Activated CD4-positive, alpha-beta T cell treated with anti-CD3 and anti-CD28 coated beads, Interleukin-2, amount 10 ng/mL, durations not matched to agents 24 days and 14 days (primary cell): Measurements from ENCODE around the gene IMPDH1. TPM values are rescaled to one million over a fixed set of nuclear protein-coding genes. Genes with fewer than 3 reads are reported as not detected.

ENCODE experiments used
- DNase-seq: peaks from one replicate; pipeline ENCODE4 v3.0.0; 2022
- H3K27ac Mint-ChIP-seq: one replicate; pipeline ENCODE4 v1.8.0; 2022; ENCODE audit warnings: mild to moderate bottlenecking, mixed read lengths
- H3K27me3 Mint-ChIP-seq: one replicate; pipeline ENCODE4 v1.8.0; 2022; ENCODE audit warnings: mixed read lengths
- H3K36me3 Mint-ChIP-seq: one replicate; pipeline ENCODE4 v1.8.0; 2022; ENCODE audit warnings: low read depth, mild to moderate bottlenecking, mixed read lengths
- H3K4me1 Mint-ChIP-seq: one replicate; pipeline ENCODE4 v1.8.0; 2021; ENCODE audit warnings: mixed read lengths
- H3K4me3 Mint-ChIP-seq: one replicate; pipeline ENCODE4 v1.8.0; 2022; ENCODE audit warnings: mild to moderate bottlenecking, moderate library complexity, mixed read lengths
- H3K9me3 Mint-ChIP-seq: one replicate; pipeline ENCODE4 v1.8.0; 2021; ENCODE audit warnings: mixed read lengths
- intact Hi-C: fragments of 100-400 bp; cut with micrococcal nuclease; formaldehyde crosslinking; loops from one replicate; pipeline ENCODE4 v1.15.1; 2023
- total RNA-seq: library from RNA; stranded (reverse); gene quantifications from 2 replicates; pipeline ENCODE4 v1.2.3, GENCODE V29; 2022

IMPDH1 gene
- total RNA-seq, 1 donor from 2014 or later = 105 TPM

GRCh38 chr7:128394904-128395496 is 14.8 kb downstream of the IMPDH1 start:
- DNase-seq = no peak
- no peaks in the 10 kb centered on the region for H3K9me3 Mint-ChIP-seq
- no peak overlapping the region for H3K4me3 Mint-ChIP-seq
- no peaks in the 10 kb centered on the region for H3K4me1 Mint-ChIP-seq
- no peak overlapping the region for H3K27ac Mint-ChIP-seq
- intact Hi-C loops = no loop called here
- H3K36me3 Mint-ChIP-seq = peaks cover 33% of the 10 kb centered on the region
- no peaks in the 10 kb centered on the region for H3K27me3 Mint-ChIP-seq

GRCh38 chr7:128393526-128394330 is 16.1 kb downstream of the IMPDH1 start:
- intact Hi-C loops = no loop called here
- H3K36me3 Mint-ChIP-seq = peaks cover 32% of the 10 kb centered on the region
- H3K27me3 Mint-ChIP-seq = no peaks in the 10 kb centered on the region
- H3K9me3 Mint-ChIP-seq = no peaks in the 10 kb centered on the region
- DNase-seq = no peak
- no peak overlapping the region for H3K4me3 Mint-ChIP-seq
- no peak overlapping the region for H3K27ac Mint-ChIP-seq
- no peaks in the 10 kb centered on the region for H3K4me1 Mint-ChIP-seq

- Mint-ChIP-seq H3K27ac (no peak overlapping the region), H3K27me3 (no peaks in the 10 kb centered on the region), H3K4me3 (no peak overlapping the region), H3K36me3 (peaks cover 25% of the 10 kb centered on the region), H3K9me3 (no peaks in the 10 kb centered on the region), H3K4me1 (no peaks in the 10 kb centered on the region)
- no peak for DNase-seq
- intact Hi-C loops = no loop called here
Observed at GRCh38 chr7:128392446-128393327, 17.1 kb downstream of the IMPDH1 start.

- intact Hi-C loops = no loop called here
- Mint-ChIP-seq H3K9me3 (no peaks in the 10 kb centered on the region), H3K27ac (no peak overlapping the region)
Observed at GRCh38 chr7:128391805-128392204, 18.0 kb downstream of the IMPDH1 start.

GRCh38 chr7:128390871-128391565 is 18.8 kb downstream of the IMPDH1 start:
- intact Hi-C loops = no loop called here
- Mint-ChIP-seq H3K36me3 (peaks cover 10% of the 10 kb centered on the region), H3K9me3 (no peaks in the 10 kb centered on the region), H3K4me1 (no peaks in the 10 kb centered on the region), H3K4me3 (no peak overlapping the region), H3K27ac (no peak overlapping the region), H3K27me3 (no peaks in the 10 kb centered on the region)
- no peak for DNase-seq

More at GRCh38 chr7:128391805-128392204, 18.0 kb downstream of the IMPDH1 start:
- no peak for DNase-seq
- no peak overlapping the region for H3K4me3 Mint-ChIP-seq
- no peaks in the 10 kb centered on the region for H3K4me1 Mint-ChIP-seq
- H3K36me3 Mint-ChIP-seq = peaks cover 16% of the 10 kb centered on the region
- no peaks in the 10 kb centered on the region for H3K27me3 Mint-ChIP-seq

- H3K27ac Mint-ChIP-seq = no peak overlapping the region
- H3K9me3 Mint-ChIP-seq = no peaks in the 10 kb centered on the region
- no peak overlapping the region for H3K4me3 Mint-ChIP-seq
- peaks cover 10% of the 10 kb centered on the region for H3K36me3 Mint-ChIP-seq
- no peaks in the 10 kb centered on the region for H3K4me1 Mint-ChIP-seq
- DNase-seq = no peak
- intact Hi-C loops = no loop called here
- H3K27me3 Mint-ChIP-seq = peaks cover 3% of the 10 kb centered on the region
Observed at GRCh38 chr7:128389618-128390329, 20.0 kb downstream of the IMPDH1 start.

GRCh38 chr7:128389085-128389617 is 20.6 kb downstream of the IMPDH1 start:
- no peak for DNase-seq
- Mint-ChIP-seq H3K4me3 (no peak overlapping the region), H3K36me3 (peaks cover 8% of the 10 kb centered on the region), H3K27ac (no peak overlapping the region), H3K27me3 (peaks cover 3% of the 10 kb centered on the region), H3K9me3 (no peaks in the 10 kb centered on the region), H3K4me1 (no peaks in the 10 kb centered on the region)
- intact Hi-C loops = no loop called here

GRCh38 chr7:128388145-128388485 is 21.7 kb downstream of the IMPDH1 start:
- peaks cover 3% of the 10 kb centered on the region for H3K27me3 Mint-ChIP-seq
- H3K4me3 Mint-ChIP-seq = no peak overlapping the region
- DNase-seq = no peak
- intact Hi-C loops = no loop called here
- H3K27ac Mint-ChIP-seq = no peak overlapping the region
- peaks cover 5% of the 10 kb centered on the region for H3K36me3 Mint-ChIP-seq
- H3K9me3 Mint-ChIP-seq = no peaks in the 10 kb centered on the region
- no peaks in the 10 kb centered on the region for H3K4me1 Mint-ChIP-seq

- no peaks in the 10 kb centered on the region for H3K4me1 Mint-ChIP-seq
- DNase-seq = peak; percentile 89
- H3K27ac Mint-ChIP-seq = no peak overlapping the region
- no peaks in the 10 kb centered on the region for H3K9me3 Mint-ChIP-seq
- H3K27me3 Mint-ChIP-seq = peaks cover 3% of the 10 kb centered on the region
- H3K4me3 Mint-ChIP-seq = no peak overlapping the region
- intact Hi-C loops = loop anchor here (1.0 kb wide), 1 partner anchor 40 kb away; no protein-coding TSS in a partner anchor
- peaks cover 5% of the 10 kb centered on the region for H3K36me3 Mint-ChIP-seq
Observed at GRCh38 chr7:128387216-128388144, 22.3 kb downstream of the IMPDH1 start.

- Mint-ChIP-seq H3K9me3 (no peaks in the 10 kb centered on the region), H3K4me1 (no peaks in the 10 kb centered on the region), H3K4me3 (no peak overlapping the region), H3K36me3 (no peaks in the 10 kb centered on the region), H3K27me3 (peaks cover 3% of the 10 kb centered on the region), H3K27ac (no peak overlapping the region)
- DNase-seq = no peak
- intact Hi-C loops = no loop called here
Observed at GRCh38 chr7:128385988-128386925, 23.5 kb downstream of the IMPDH1 start.

GRCh38 chr7:128384726-128385125 is 25.1 kb downstream of the IMPDH1 start:
- Mint-ChIP-seq H3K9me3 (no peaks in the 10 kb centered on the region), H3K4me1 (no peaks in the 10 kb centered on the region), H3K27ac (no peak overlapping the region), H3K4me3 (no peak overlapping the region), H3K27me3 (peaks cover 3% of the 10 kb centered on the region), H3K36me3 (no peaks in the 10 kb centered on the region)
- no peak for DNase-seq
- intact Hi-C loops = no loop called here
